ENCODE results near the gene ABHD6.
"Not testable (repeated sequence)": the region's sequence is repeated elsewhere in the genome, so short reads cannot be mapped to it uniquely, and the experiment has no call there.

The ABHD6 gene

GRCh38 chr3:58273362-58273761 is 35.8 kb downstream of the ABHD6 start:
- not testable (repeated sequence) for DNase-seq (ENCODE audit: low read depth, low spot score)

- no peak for DNase-seq (ENCODE audit: low read depth, low spot score)
These were observed 36.5 kb downstream of the ABHD6 start for GRCh38 chr3:58274027-58274614.

DNA sequence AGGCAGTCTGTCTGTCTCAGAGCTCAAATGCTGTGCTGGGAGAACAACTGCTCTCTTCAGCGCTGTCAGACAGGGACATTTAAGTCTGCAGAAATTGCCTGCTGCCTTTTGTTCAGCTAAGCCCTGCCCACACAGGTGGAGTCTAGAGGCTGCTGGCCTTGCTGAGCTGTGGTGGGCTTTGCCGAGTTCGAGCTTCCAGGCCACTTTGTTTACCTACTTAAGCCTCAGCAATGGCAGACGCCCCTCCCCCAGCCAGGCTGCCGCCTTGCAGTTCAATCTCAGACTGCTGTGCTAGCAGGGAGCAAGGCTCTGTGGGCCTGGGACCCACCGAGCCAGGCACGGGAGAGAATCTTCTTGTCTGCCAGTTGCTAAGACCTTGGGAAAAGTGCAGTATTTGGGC is 43.5 kb downstream of the ABHD6 start:
- DNase-seq (ENCODE audit: low read depth, low spot score), result peak; percentile 19

DNA sequence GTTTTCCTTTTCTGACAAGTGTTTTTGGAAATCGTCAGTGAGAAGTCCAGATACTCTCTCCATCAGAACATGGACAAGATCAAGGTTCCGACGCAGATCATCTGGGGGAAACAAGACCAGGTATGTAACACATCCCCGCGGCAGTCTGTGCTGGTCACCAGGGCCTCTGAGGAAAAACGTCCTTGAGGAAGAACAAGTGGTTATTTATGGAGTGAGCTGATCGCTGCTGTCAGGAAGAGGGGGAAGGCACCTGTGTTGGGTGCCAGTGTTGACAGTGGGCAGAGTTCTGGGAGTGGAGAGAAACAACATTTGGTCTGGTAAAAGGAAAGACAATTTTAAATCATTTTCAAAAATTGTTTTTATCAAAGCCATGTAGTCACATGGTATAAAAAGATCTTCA is 47.7 kb downstream of the ABHD6 start:
- no peak for DNase-seq (ENCODE audit: low read depth, low spot score)

DNA sequence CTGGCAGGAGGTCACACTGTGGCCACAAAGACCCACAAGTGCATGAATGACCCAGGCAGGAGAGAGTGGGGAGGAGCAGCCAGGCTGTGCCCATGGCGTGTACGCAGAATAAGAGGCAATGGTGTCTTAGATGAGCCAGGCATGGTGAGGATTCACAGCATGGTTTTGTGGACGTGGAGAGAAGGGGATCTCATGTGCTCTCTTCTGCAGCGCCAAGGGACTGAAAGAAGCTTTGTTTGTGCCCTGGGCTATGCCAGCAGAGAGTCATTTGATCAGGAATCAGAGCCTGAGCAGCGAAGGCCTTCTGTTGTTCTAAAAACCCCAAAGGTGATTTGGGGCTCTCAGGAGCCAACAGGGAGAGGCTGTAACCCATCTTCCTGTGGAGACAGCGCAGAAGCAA is 49.8 kb downstream of the ABHD6 start:
- no peak for DNase-seq (ENCODE audit: low read depth, low spot score)

GRCh38 chr3:58288011-58288728 is 50.6 kb downstream of the ABHD6 start:
- DNase-seq (ENCODE audit: low read depth, low spot score), result no peak

DNA sequence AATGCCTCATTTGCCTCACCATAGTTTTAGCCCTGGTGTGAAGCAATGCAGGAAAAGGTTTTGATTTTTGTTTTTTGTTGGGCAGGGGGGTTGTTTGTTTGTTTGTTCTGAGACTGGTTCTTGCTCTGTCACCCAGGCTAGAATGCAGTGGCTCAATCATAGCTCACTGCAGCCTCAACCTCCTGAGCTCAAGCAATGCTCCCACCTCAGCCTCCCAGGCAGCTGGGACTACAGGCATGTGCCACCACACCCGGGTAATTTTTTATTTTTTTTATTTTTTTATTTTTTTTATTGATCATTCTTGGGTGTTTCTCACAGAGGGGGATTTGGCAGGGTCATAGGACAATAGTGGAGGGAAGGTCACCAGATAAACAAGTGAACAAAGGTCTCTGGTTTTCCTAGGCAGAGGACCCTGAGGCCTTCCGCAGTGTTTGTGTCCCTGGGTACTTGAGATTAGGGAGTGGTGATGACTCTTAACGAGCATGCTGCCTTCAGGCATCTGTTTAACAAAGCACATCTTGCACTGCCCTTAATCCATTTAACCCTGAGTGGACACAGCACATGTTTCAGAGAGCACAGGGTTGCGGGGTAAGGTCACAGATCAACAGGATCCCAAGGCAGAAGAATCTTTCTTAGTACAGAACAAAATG is 51.5 kb downstream of the ABHD6 start:
- not testable (repeated sequence) for DNase-seq (ENCODE audit: low read depth, low spot score)

GRCh38 chr3:58290446-58290845 is 52.9 kb downstream of the ABHD6 start:
- not testable (repeated sequence) for DNase-seq (ENCODE audit: low read depth, low spot score)

- no peak for DNase-seq (ENCODE audit: low read depth, low spot score)
These were observed 54.2 kb downstream of the ABHD6 start for GRCh38 chr3:58291671-58292338.

- no peak for DNase-seq (ENCODE audit: low read depth, low spot score)
These were observed 55.3 kb downstream of the ABHD6 start for GRCh38 chr3:58292866-58293265.

DNA sequence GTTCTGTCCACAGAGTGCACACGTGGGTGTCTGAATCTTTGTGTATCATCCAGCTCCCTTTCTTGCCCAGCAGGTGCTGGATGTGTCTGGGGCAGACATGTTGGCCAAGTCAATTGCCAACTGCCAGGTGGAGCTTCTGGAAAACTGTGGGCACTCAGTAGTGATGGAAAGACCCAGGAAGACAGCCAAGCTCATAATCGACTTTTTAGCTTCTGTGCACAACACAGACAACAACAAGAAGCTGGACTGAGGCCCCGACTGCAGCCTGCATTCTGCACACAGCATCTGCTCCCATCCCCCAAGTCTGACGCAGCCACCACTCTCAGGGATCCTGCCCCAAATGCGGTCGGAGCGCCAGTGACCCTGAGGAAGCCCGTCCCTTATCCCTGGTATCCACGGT is 55.9 kb downstream of the ABHD6 start:
- DNase-seq (ENCODE audit: low read depth, low spot score), result no peak

DNA sequence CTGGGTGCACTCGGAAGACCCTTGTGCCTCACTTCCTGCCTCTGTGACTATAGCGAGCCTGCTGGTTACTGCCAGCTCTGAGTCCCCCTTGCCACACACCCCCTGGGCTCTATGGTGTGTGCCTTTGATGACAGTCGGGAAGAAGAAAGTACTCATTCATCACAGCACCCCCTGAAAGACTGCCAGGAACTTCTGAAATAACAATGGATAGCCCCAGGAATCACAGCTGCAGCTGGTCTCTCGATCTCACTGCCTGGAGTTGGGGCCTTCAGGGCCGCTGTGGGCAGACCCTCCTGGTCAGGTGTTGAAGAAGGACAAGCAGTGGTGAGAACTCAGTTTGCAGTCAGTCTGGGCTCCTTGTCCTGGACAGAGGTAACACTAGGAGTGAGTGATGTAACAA is 58.7 kb downstream of the ABHD6 start:
- DNase-seq (ENCODE audit: low read depth, low spot score), result peak; percentile 30

DNA sequence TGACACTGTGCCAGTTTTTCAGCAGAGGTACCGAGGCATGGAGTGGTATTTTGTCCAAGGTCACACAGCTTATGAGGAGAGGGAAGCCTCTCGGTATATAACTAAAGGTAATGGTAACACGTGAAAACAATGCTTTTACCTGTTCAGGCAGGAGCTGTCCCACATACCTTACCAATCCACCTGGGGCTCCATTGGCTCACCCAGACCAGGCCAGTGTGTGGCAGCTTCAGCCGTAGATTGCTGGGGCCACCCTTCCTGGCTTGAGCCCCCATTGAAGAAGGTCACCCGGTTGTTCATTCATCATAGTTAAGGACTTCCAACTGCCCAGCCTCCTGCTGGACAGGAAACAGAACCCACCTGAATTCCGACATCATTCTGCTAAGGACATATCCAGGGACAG is 59.3 kb downstream of the ABHD6 start:
- no peak for DNase-seq (ENCODE audit: low read depth, low spot score)

DNA sequence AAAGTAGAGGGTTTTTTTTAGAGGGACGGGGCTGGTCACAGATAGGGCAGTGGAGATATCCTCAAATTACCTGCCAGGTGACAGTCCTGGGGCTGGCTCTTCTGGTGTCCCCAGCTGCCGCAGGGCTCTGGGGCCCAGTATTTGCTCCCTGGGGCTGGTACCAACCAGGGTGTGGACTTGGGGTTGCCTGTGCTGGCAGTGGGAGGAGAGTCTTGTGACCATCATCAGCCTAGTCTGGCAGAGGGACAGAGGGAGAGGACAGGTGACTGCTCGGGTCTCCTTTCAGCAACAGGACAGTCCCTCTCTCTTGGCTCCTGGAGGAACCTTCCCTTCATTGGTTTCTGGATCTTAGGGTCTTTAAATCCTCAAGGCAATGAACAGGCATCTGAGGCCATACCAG is 60.6 kb downstream of the ABHD6 start:
- DNase-seq (ENCODE audit: low read depth, low spot score), result no peak

- DNase-seq (ENCODE audit: low read depth, low spot score), result no peak
These were observed 61.5 kb downstream of the ABHD6 start for GRCh38 chr3:58299075-58299474.

GRCh38 chr3:58299839-58300516 is 62.4 kb downstream of the ABHD6 start:
- no peak for DNase-seq (ENCODE audit: low read depth, low spot score)

- peak; percentile 99 for DNase-seq (ENCODE audit: low read depth, low spot score)
These were observed 68.5 kb downstream of the ABHD6 start, which contains the start of the genes HTD2 and RPP14 for GRCh38 chr3:58305882-58306711. TSS of gene HTD2 (plus strand) at chr3:58306520. CDS start at chr3:58317614, 11,094 bp downstream. TSS of gene RPP14 (plus strand) at chr3:58306245. CDS start at chr3:58310330, 4,085 bp downstream.

- DNase-seq (ENCODE audit: low read depth, low spot score), result peak; percentile 12
These were observed 70.1 kb downstream of the ABHD6 start for GRCh38 chr3:58307639-58308215.

DNA sequence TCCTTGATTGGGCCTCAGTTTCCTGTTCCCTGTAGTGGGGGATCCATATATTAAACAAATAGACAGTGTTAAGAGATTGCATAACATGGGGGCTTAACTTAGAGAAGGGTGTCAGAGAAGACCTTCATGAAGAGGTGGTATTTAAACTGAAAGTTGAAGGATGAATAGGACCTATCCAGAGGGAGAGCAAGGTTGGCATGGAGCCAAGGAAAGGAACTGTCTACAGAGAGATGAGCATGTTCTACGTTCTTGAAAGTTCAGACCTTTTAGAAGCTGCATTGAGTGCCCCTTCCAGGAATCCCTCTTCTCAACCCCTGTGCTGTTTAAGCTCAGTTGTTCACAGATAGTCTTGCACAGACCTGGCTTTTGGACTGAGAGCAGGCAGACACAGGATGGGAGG is 71.1 kb downstream of the ABHD6 start:
- DNase-seq (ENCODE audit: low read depth, low spot score), result no peak

GRCh38 chr3:58317811-58318210 is 80.2 kb downstream of the ABHD6 start:
- no peak for DNase-seq (ENCODE audit: low read depth, low spot score)

Data from ELF-1 (cell line).